SK-N-SH (cell line): Measurements from ENCODE around the gene DPF3. TPM values are rescaled to one million over a fixed set of nuclear protein-coding genes. Genes with fewer than 3 reads are reported as not detected.

Experiments used
- CTCF ChIA-PET: fragments of 300-600, 350-600 bp; formaldehyde crosslinking; extraction: SDS; loops from one replicate; lab custom pipeline; 2021; lab: Yijun Ruan, JAX
- POLR2A ChIA-PET: fragments of 350-600 bp; sonication (Branson Sonifier 250); formaldehyde crosslinking; extraction: SDS; loops from one replicate; lab custom pipeline; 2020; ENCODE audit warnings: antibody characterized with exemption, inconsistent platforms; lab: Yijun Ruan, JAX
- DNase-seq: peaks from one replicate; pipeline ENCODE4 v3.0.0; 2012
- H2AFZ ChIP-seq: fragments of 200-600 bp; sonication (generic); 2 replicates; pipeline ENCODE4 v1.8.1; 2016; ENCODE audit warnings: antibody characterized with exemption, mild to moderate bottlenecking, low read depth
- H3F3A ChIP-seq: fragments of 200-600 bp; sonication (generic); replicated peaks from 2 replicates; pipeline ENCODE3; 2016; ENCODE audit warnings: antibody characterized with exemption, mild to moderate bottlenecking; ENCODE audit not compliant: insufficient read depth
- H3K27ac ChIP-seq, 2 experiments: fragments of 200-500 bp in 1 of 2; fragments of 200-600 bp in 1 of 2; sonication (Bioruptor generic) in 1 of 2; sonication (generic), shearing (Covaris generic) in 1 of 2; 2 replicates each; pipeline versions ENCODE4 v1.5.1 to v1.6.1; 2014 to 2016; ENCODE audit warnings: low read depth in 2 of 2, inconsistent platforms in 1 of 2, low read length in 1 of 2, mild to moderate bottlenecking in 1 of 2, mixed read lengths in 1 of 2
- H3K27me3 ChIP-seq: fragments of 200-600 bp; sonication (generic), shearing (Covaris generic); 2 replicates; pipeline ENCODE4 v1.6.1; 2016; ENCODE audit warnings: mixed run types; ENCODE audit not compliant: insufficient read depth
- H3K36me3 ChIP-seq, 2 experiments: fragments of 200-500 bp in 1 of 2; fragments of 200-600 bp in 1 of 2; sonication (Bioruptor generic) in 1 of 2; sonication (generic) in 1 of 2; replicated peaks in 1 of 2; 2 replicates each; pipeline versions ENCODE3 to v1.5.1; 2014 to 2016; ENCODE audit warnings: low read length in 1 of 2, mild to moderate bottlenecking in 1 of 2; ENCODE audit not compliant: insufficient read depth in 2 of 2, control insufficient read depth in 1 of 2
- H3K4me1 ChIP-seq, 2 experiments: fragments of 200-500 bp in 1 of 2; fragments of 200-600 bp in 1 of 2; sonication (Bioruptor generic) in 1 of 2; sonication (generic), shearing (Covaris generic) in 1 of 2; 2 replicates each; pipeline versions ENCODE4 v1.5.1 to v1.6.1; 2014 to 2016; ENCODE audit warnings: low read depth in 1 of 2, low read length in 1 of 2, mixed run types in 1 of 2; ENCODE audit not compliant: insufficient read depth in 2 of 2, control insufficient read depth in 1 of 2
- H3K4me2 ChIP-seq: fragments of 200-600 bp; sonication (generic), shearing (Covaris generic); 2 replicates; pipeline ENCODE4 v1.6.1; 2017; ENCODE audit warnings: mixed run types
- H3K4me3 ChIP-seq, 2 experiments: fragments of 200-500 bp in 1 of 2; fragments of 200-600 bp in 1 of 2; sonication (Bioruptor generic) in 1 of 2; sonication (generic), shearing (Covaris generic) in 1 of 2; 2 replicates each; pipeline versions ENCODE4 v1.5.1 to v1.8.1; 2014 to 2016; ENCODE audit warnings: low read depth in 2 of 2, inconsistent platforms in 1 of 2, low read length in 1 of 2, mild to moderate bottlenecking in 1 of 2, mixed read lengths in 1 of 2, moderate library complexity in 1 of 2
- H3K79me2 ChIP-seq: fragments of 200-600 bp; sonication (generic); 2 replicates; pipeline ENCODE4 v1.8.1; 2017; ENCODE audit warnings: mild to moderate bottlenecking; ENCODE audit not compliant: insufficient read depth
- H3K9ac ChIP-seq: fragments of 200-600 bp; sonication (generic); 2 replicates; pipeline ENCODE4 v1.6.1; 2017; ENCODE audit warnings: mixed run types
- H3K9me2 ChIP-seq: fragments of 200-600 bp; sonication (generic); 2 replicates; pipeline ENCODE4 v1.6.1; 2017; ENCODE audit warnings: mixed run types
- H3K9me3 ChIP-seq: fragments of 200-600 bp; sonication (generic); 2 replicates; pipeline ENCODE4 v1.6.1; 2017; ENCODE audit warnings: mixed run types, mild to moderate bottlenecking, moderate library complexity
- H4K20me1 ChIP-seq: fragments of 200-600 bp; sonication (generic); 2 replicates; pipeline ENCODE4 v1.6.1; 2017; ENCODE audit warnings: mild to moderate bottlenecking, mixed run types; ENCODE audit not compliant: insufficient read depth
- ELF1 ChIP-seq: IDR thresholded peaks from 2 replicates; pipeline ENCODE4 v1.4.0; 2012
- FOXJ3 ChIP-seq: sonication (generic); formaldehyde crosslinking; IDR thresholded peaks from 2 replicates; pipeline ENCODE4 v1.5.1; 2020; ENCODE audit warnings: mild to moderate bottlenecking, missing genetic modification reagents
- GABPA ChIP-seq: IDR thresholded peaks from 2 replicates; pipeline ENCODE4 v1.4.0; 2012; ENCODE audit warnings: low read depth, mild to moderate bottlenecking
- GATA2 ChIP-seq: sonication (generic); formaldehyde crosslinking; IDR thresholded peaks from 2 replicates; pipeline ENCODE4 v1.5.0; 2020; ENCODE audit warnings: mild to moderate bottlenecking, missing genetic modification reagents
- JUND ChIP-seq: IDR thresholded peaks from 2 replicates; pipeline ENCODE4 v1.4.0; 2012
- MEF2A ChIP-seq: IDR thresholded peaks from 2 replicates; pipeline ENCODE4 v1.4.0; 2012; ENCODE audit warnings: low read depth, borderline replicate concordance
- NFIC ChIP-seq: IDR thresholded peaks from 2 replicates; pipeline ENCODE4 v1.4.0; 2012; ENCODE audit warnings: borderline replicate concordance
- SIN3A ChIP-seq: IDR thresholded peaks from 2 replicates; pipeline ENCODE4 v1.6.1; 2012; ENCODE audit warnings: low read depth, mild to moderate bottlenecking, low read length, moderate library complexity, borderline replicate concordance
- SMC3 ChIP-seq: IDR thresholded peaks from 2 replicates; pipeline ENCODE4 v1.6.1; 2012; ENCODE audit warnings: low read depth, low read length, improper control_type of control experiment
- TAF1 ChIP-seq: IDR thresholded peaks from 2 replicates; pipeline ENCODE4 v1.6.1; 2012; ENCODE audit warnings: low read depth, mild to moderate bottlenecking, low read length, moderate library complexity, borderline replicate concordance
- ZBTB33 ChIP-seq: IDR thresholded peaks from 2 replicates; pipeline ENCODE4 v1.4.0; 2012; ENCODE audit warnings: low read depth, borderline replicate concordance
- WGBS: methylation state at CpG from one replicate; pipeline ENCODE4 v1.1.6; 2017; ENCODE audit warnings: low lambda C conversion rate; 5-methylcytosine and 5-hydroxymethylcytosine counted together
- polyA plus RNA-seq, 3 experiments: library from polyadenylated mRNA; depleted of rRNA; stranded (reverse); fragments of >200 nt; gene quantifications; 2 replicates each; pipeline ENCODE4 v1.2.3, GENCODE V29; 2012
- TF ChIP-seq, protein P1 (sequence below): fragments of 150-350 bp; IDR thresholded peaks from 2 replicates; pipeline ENCODE4 v1.6.1; 2017; ENCODE audit warnings: antibody characterized with exemption, low read length, low read depth, borderline replicate concordance
- TF ChIP-seq, protein P2 (sequence below): fragments of 200-600 bp; sonication (generic); IDR thresholded peaks from 2 replicates; pipeline ENCODE4 v1.6.1; 2017; ENCODE audit warnings: antibody characterized with exemption, mild to moderate bottlenecking, moderate library complexity

DPF3 gene
- polyA plus RNA-seq, 1 of the 3 experiments (the other 2 are of a cell fraction) = 2.8 TPM

GRCh38 chr14:72615451-72616121, 278.3 kb downstream of the DPF3 start:
- H3K9ac ChIP-seq = no peak overlapping the region
- WGBS = 73% methylated on average over 8 of the region's 9 CpGs

More at GRCh38 chr14:72615451-72616121, 278.3 kb downstream of the DPF3 start:
- H3K4me2 ChIP-seq = no peak overlapping the region
- no peaks in the 10 kb centered on the region for H3K9me2 ChIP-seq
- no peaks in the 10 kb centered on the region for H3K79me2 ChIP-seq
- H3K27ac ChIP-seq = no peak overlapping the region
- H4K20me1 ChIP-seq = no peaks in the 10 kb centered on the region
- H3K4me1 ChIP-seq = peaks cover 9 to 22% of the 10 kb centered on the region in 2 experiments; a peak in 2 of 4 replicates
- no peak for DNase-seq
- H3K27me3 ChIP-seq = no peaks in the 10 kb centered on the region
- TF ChIP-seq FOXJ3 (CRISPR knock-in tag) (no peak), MEF2A (no peak), GATA2 (CRISPR knock-in tag) (no peak), TAF1 (no peak), GABPA (no peak), JUND (no peak), ELF1 (no peak), SIN3A (no peak), SMC3 (no peak), ZBTB33 (no peak), NFIC (no peak)
- TF ChIP-seq, protein P1, sequence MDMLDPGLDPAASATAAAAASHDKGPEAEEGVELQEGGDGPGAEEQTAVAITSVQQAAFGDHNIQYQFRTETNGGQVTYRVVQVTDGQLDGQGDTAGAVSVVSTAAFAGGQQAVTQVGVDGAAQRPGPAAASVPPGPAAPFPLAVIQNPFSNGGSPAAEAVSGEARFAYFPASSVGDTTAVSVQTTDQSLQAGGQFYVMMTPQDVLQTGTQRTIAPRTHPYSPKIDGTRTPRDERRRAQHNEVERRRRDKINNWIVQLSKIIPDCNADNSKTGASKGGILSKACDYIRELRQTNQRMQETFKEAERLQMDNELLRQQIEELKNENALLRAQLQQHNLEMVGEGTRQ = no peak
- TF ChIP-seq, protein P2, sequence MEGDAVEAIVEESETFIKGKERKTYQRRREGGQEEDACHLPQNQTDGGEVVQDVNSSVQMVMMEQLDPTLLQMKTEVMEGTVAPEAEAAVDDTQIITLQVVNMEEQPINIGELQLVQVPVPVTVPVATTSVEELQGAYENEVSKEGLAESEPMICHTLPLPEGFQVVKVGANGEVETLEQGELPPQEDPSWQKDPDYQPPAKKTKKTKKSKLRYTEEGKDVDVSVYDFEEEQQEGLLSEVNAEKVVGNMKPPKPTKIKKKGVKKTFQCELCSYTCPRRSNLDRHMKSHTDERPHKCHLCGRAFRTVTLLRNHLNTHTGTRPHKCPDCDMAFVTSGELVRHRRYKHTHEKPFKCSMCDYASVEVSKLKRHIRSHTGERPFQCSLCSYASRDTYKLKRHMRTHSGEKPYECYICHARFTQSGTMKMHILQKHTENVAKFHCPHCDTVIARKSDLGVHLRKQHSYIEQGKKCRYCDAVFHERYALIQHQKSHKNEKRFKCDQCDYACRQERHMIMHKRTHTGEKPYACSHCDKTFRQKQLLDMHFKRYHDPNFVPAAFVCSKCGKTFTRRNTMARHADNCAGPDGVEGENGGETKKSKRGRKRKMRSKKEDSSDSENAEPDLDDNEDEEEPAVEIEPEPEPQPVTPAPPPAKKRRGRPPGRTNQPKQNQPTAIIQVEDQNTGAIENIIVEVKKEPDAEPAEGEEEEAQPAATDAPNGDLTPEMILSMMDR = no peak
- ChIA-PET POLR2A (no interaction called here), CTCF (no interaction called here)
- H2AFZ ChIP-seq = no peak overlapping the region
- no peaks in the 10 kb centered on the region for H3K36me3 ChIP-seq
- no peaks in the 10 kb centered on the region for H3K9me3 ChIP-seq
- no peaks in the 10 kb centered on the region for H3F3A ChIP-seq
- H3K4me3 ChIP-seq = no peak overlapping the region
